Naive thymus-derived CD4-positive, alpha-beta T cell (primary cell): ENCODE measurements around the gene ECE2. TPM values are rescaled to one million over a fixed set of nuclear protein-coding genes. Genes with fewer than 3 reads are reported as not detected.

Experiments used
- ATAC-seq: fragments of 150-1000 bp; cut with Tn5 transposase; 2 replicates; pipeline ENCODE4 v1.10.0; 2021; ENCODE audit warnings: mild to moderate bottlenecking, moderate library complexity
- CTCF ChIA-PET: fragments of 350-600 bp; sonication (Branson Sonifier 250); formaldehyde crosslinking; loops from one replicate; lab custom pipeline; 2021; ENCODE audit warnings: antibody characterized with exemption; lab: Charles Lee
- POLR2A ChIA-PET: fragments of 350-600 bp; sonication (Branson Sonifier 250); formaldehyde crosslinking; loops from one replicate; lab custom pipeline; 2021; ENCODE audit warnings: antibody characterized with exemption, inconsistent platforms; lab: Charles Lee
- DNase-seq, 9 donors: peaks; one replicate each; pipeline versions ENCODE4 v3.0.0 to v3.0.0-alpha.2; 2020 to 2022; ENCODE audit warnings: mixed read lengths in 1 of 9
- H3K27ac ChIP-seq: one replicate; pipeline ENCODE4 v1.7.0; 2013; ENCODE audit warnings: mild to moderate bottlenecking, low read depth, low read length, moderate library complexity
- H3K27me3 ChIP-seq, 2 donors: one replicate each; pipeline ENCODE4 v1.7.0; 2013; ENCODE audit warnings: low read length in 2 of 2, mild to moderate bottlenecking in 2 of 2, moderate library complexity in 2 of 2; ENCODE audit not compliant: control insufficient read depth in 2 of 2, insufficient read depth in 2 of 2
- H3K36me3 ChIP-seq, 3 experiments: 1 replicate in 2 of 3; 2 replicates in 1 of 3; pipeline ENCODE4 v1.7.0; 2013; ENCODE audit warnings: low read length in 3 of 3, mild to moderate bottlenecking in 3 of 3, moderate library complexity in 1 of 3; ENCODE audit not compliant: insufficient read depth in 3 of 3, control insufficient read depth in 2 of 3
- H3K4me1 ChIP-seq, 2 donors: one replicate each; pipeline ENCODE4 v1.7.0; 2013; ENCODE audit warnings: low read length in 2 of 2, mild to moderate bottlenecking in 2 of 2, moderate library complexity in 1 of 2; ENCODE audit not compliant: control insufficient read depth in 2 of 2, insufficient read depth in 2 of 2
- H3K4me3 ChIP-seq: 2 replicates; pipeline ENCODE4 v1.7.0; 2013; ENCODE audit warnings: mild to moderate bottlenecking, low read length
- H3K9me3 ChIP-seq, 3 experiments: 1 replicate in 2 of 3; 2 replicates in 1 of 3; pipeline ENCODE4 v1.7.0; 2013; ENCODE audit warnings: low read length in 3 of 3; ENCODE audit not compliant: control insufficient read depth in 2 of 3
- H3K27ac Mint-ChIP-seq, 9 donors: one replicate each; pipeline ENCODE4 v1.8.0; 2020 to 2022; ENCODE audit warnings: mixed read lengths in 9 of 9, mild to moderate bottlenecking in 8 of 9, moderate library complexity in 5 of 9, inconsistent platforms in 2 of 9
- H3K27me3 Mint-ChIP-seq, 5 donors: one replicate each; pipeline ENCODE4 v1.8.0; 2021 to 2022; ENCODE audit warnings: mixed read lengths in 5 of 5, mild to moderate bottlenecking in 1 of 5
- H3K36me3 Mint-ChIP-seq, 5 donors: one replicate each; pipeline ENCODE4 v1.8.0; 2020 to 2022; ENCODE audit warnings: mixed read lengths in 5 of 5, mild to moderate bottlenecking in 3 of 5, inconsistent platforms in 1 of 5
- H3K4me1 Mint-ChIP-seq, 7 donors: one replicate each; pipeline ENCODE4 v1.8.0; 2020 to 2022; ENCODE audit warnings: mixed read lengths in 7 of 7, mild to moderate bottlenecking in 3 of 7, inconsistent platforms in 1 of 7
- H3K4me3 Mint-ChIP-seq, 10 donors: one replicate each; pipeline ENCODE4 v1.8.0; 2020 to 2022; ENCODE audit warnings: mild to moderate bottlenecking in 10 of 10, mixed read lengths in 10 of 10, moderate library complexity in 6 of 10, inconsistent platforms in 2 of 10
- H3K9me3 Mint-ChIP-seq, 11 donors: one replicate each; pipeline ENCODE4 v1.8.0; 2020 to 2022; ENCODE audit warnings: mixed read lengths in 11 of 11, mild to moderate bottlenecking in 4 of 11, inconsistent platforms in 1 of 11, moderate library complexity in 1 of 11
- intact Hi-C, 2 donors: fragments of 100-400 bp; cut with micrococcal nuclease; formaldehyde crosslinking; loops; one replicate each; pipeline ENCODE4 v1.15.1; 2023
- polyA plus RNA-seq, 2 donors: library from polyadenylated mRNA; unstranded; fragments of 300-500 nt; fragmentation: Illumina TruSeq; gene quantifications; one replicate each; pipeline ENCODE4 v1.2.3, GENCODE V29; 2021
- total RNA-seq, 6 experiments: library from RNA in 5 of 6; stranded (reverse) in 5 of 6; gene quantifications; 1 replicate in 5 of 6; 2 replicates in 1 of 6; pipeline ENCODE4 v1.2.3 and lab custom pipeline; 2021 to 2026

The ECE2 gene
- total and polyA plus RNA-seq, 7 experiments from 2014 or later: not detected

GRCh38 chr3:184236033-184236410, 39.8 kb upstream of the ECE2 start:
- DNase-seq: no peak
- POLR2A ChIA-PET: no interaction called here
- Mint-ChIP-seq H3K27ac (no peak overlapping the region), H3K4me3 (no peak overlapping the region), H3K4me1 (peaks cover 4 to 8% (median 6%) of the 10 kb centered on the region in 7 donors), H3K9me3 (peaks cover 0 to 2% (median 0%) of the 10 kb centered on the region in 11 donors), H3K36me3 (no peaks in the 10 kb centered on the region), H3K27me3 (peaks cover 20 to 26% (median 21%) of the 10 kb centered on the region in 5 donors)
- ATAC-seq: no peak
- Histone ChIP-seq H3K4me1 (no peaks in the 10 kb centered on the region), H3K27me3 (peaks cover 4 to 6% of the 10 kb centered on the region in 2 donors), H3K27ac (no peak overlapping the region), H3K9me3 (no peaks in the 10 kb centered on the region), H3K4me3 (no peak overlapping the region), H3K36me3 (no peaks in the 10 kb centered on the region)
- intact Hi-C loops: no loop called here
- CTCF ChIA-PET: no interaction called here

GRCh38 chr3:184236636-184237035, 39.2 kb upstream of the ECE2 start:
- DNase-seq (no peak), ATAC-seq (no peak)
- CTCF ChIA-PET: no interaction called here
- no peak overlapping the region for H3K27ac Mint-ChIP-seq
- intact Hi-C loops: no loop called here
- POLR2A ChIA-PET: no interaction called here
- H3K27me3 ChIP-seq: no peaks in the 10 kb centered on the region
- H3K4me1 ChIP-seq: no peaks in the 10 kb centered on the region
- no peaks in the 10 kb centered on the region for H3K9me3 ChIP-seq
- no peaks in the 10 kb centered on the region for H3K36me3 Mint-ChIP-seq
- peaks cover 14 to 20% (median 15%) of the 10 kb centered on the region in 5 donors for H3K27me3 Mint-ChIP-seq
- no peak overlapping the region for H3K4me3 ChIP-seq
- H3K9me3 Mint-ChIP-seq: peaks cover 0 to 2% (median 0%) of the 10 kb centered on the region in 11 donors
- H3K4me1 Mint-ChIP-seq: peaks cover 0 to 2% (median 0%) of the 10 kb centered on the region in 7 donors
- H3K36me3 ChIP-seq: peaks cover 0 to 2% (median 0%) of the 10 kb centered on the region in 3 experiments
- no peak overlapping the region for H3K27ac ChIP-seq
- H3K4me3 Mint-ChIP-seq: no peak overlapping the region

GRCh38 chr3:184237211-184237610, 38.6 kb upstream of the ECE2 start:
- Mint-ChIP-seq H3K9me3 (peaks cover 0 to 2% (median 0%) of the 10 kb centered on the region in 11 donors), H3K27ac (no peak overlapping the region), H3K4me3 (no peak overlapping the region), H3K4me1 (peaks cover 0 to 2% (median 0%) of the 10 kb centered on the region in 7 donors), H3K27me3 (peaks cover 9 to 14% (median 9%) of the 10 kb centered on the region in 5 donors), H3K36me3 (peaks cover 0 to 1% (median 0%) of the 10 kb centered on the region in 5 donors)
- ChIA-PET POLR2A (no interaction called here), CTCF (interaction anchor here (0.6 to 0.7 kb wide), 2 partner anchors 100 to 334 kb away, joined by 3 read pairs; no protein-coding TSS in a partner anchor)
- intact Hi-C loops: no loop called here
- Histone ChIP-seq H3K9me3 (no peaks in the 10 kb centered on the region), H3K4me1 (no peaks in the 10 kb centered on the region), H3K4me3 (no peak overlapping the region), H3K27me3 (no peaks in the 10 kb centered on the region), H3K27ac (no peak overlapping the region), H3K36me3 (peaks cover 0 to 8% (median 1%) of the 10 kb centered on the region in 3 experiments)
- no peak for DNase-seq
- ATAC-seq: no peak

GRCh38 chr3:184237807-184238206, 38.0 kb upstream of the ECE2 start:
- H3K4me1 Mint-ChIP-seq: peaks cover 0 to 2% (median 0%) of the 10 kb centered on the region in 7 donors
- ChIA-PET CTCF (interaction anchor here (0.6 to 1.1 kb wide), 3 partner anchors 10 to 99 kb away, joined by 3 to 4 read pairs (median 3); no protein-coding TSS in a partner anchor), POLR2A (no interaction called here)
- no peaks in the 10 kb centered on the region for H3K9me3 ChIP-seq
- H3K4me3 Mint-ChIP-seq: no peak overlapping the region
- intact Hi-C loops: no loop called here
- peaks cover 0 to 14% (median 3%) of the 10 kb centered on the region in 3 experiments for H3K36me3 ChIP-seq
- no peak overlapping the region for H3K27ac Mint-ChIP-seq
- H3K4me3 ChIP-seq: no peak overlapping the region
- ATAC-seq: no peak
- DNase-seq: no peak
- H3K27me3 Mint-ChIP-seq: peaks cover 3 to 8% (median 3%) of the 10 kb centered on the region in 5 donors
- no peak overlapping the region for H3K27ac ChIP-seq
- H3K27me3 ChIP-seq: no peaks in the 10 kb centered on the region
- peaks cover 0 to 7% (median 2%) of the 10 kb centered on the region in 5 donors for H3K36me3 Mint-ChIP-seq
- peaks cover 0 to 2% (median 0%) of the 10 kb centered on the region in 11 donors for H3K9me3 Mint-ChIP-seq
- no peaks in the 10 kb centered on the region for H3K4me1 ChIP-seq

GRCh38 chr3:184238246-184238818, 37.5 kb upstream of the ECE2 start:
- Mint-ChIP-seq H3K9me3 (peaks cover 0 to 2% (median 0%) of the 10 kb centered on the region in 11 donors), H3K4me3 (no peak overlapping the region), H3K27me3 (peaks cover 0 to 5% (median 0%) of the 10 kb centered on the region in 5 donors), H3K4me1 (peaks cover 0 to 2% (median 0%) of the 10 kb centered on the region in 7 donors), H3K27ac (no peak overlapping the region), H3K36me3 (peaks cover 0 to 12% (median 6%) of the 10 kb centered on the region in 5 donors)
- peaks cover 0 to 19% (median 3%) of the 10 kb centered on the region in 3 experiments for H3K36me3 ChIP-seq
- H3K27ac ChIP-seq: no peak overlapping the region
- no peak for ATAC-seq
- CTCF ChIA-PET: interaction anchor here (0.6 to 1.1 kb wide), 3 partner anchors 10 to 65 kb away, joined by 3 to 4 read pairs (median 4); no protein-coding TSS in a partner anchor
- no peaks in the 10 kb centered on the region for H3K9me3 ChIP-seq
- DNase-seq: no peak
- no peaks in the 10 kb centered on the region for H3K27me3 ChIP-seq
- H3K4me1 ChIP-seq: no peaks in the 10 kb centered on the region
- no peak overlapping the region for H3K4me3 ChIP-seq
- POLR2A ChIA-PET: no interaction called here
- intact Hi-C loops: no loop called here

GRCh38 chr3:184239221-184239620, 36.6 kb upstream of the ECE2 start:
- ATAC-seq (no peak), DNase-seq (no peak)
- no peaks in the 10 kb centered on the region for H3K9me3 ChIP-seq
- ChIA-PET POLR2A (interaction anchor here (1.1 kb wide), 1 partner anchor 12 kb away, joined by 3 read pairs; no protein-coding TSS in a partner anchor), CTCF (interaction anchor here (0.9 kb wide), 1 partner anchor 13 kb away, joined by 4 read pairs; no protein-coding TSS in a partner anchor)
- H3K4me3 ChIP-seq: no peak overlapping the region
- no peaks in the 10 kb centered on the region for H3K4me1 ChIP-seq
- Mint-ChIP-seq H3K27me3 (peaks cover 0 to 1% (median 0%) of the 10 kb centered on the region in 5 donors), H3K4me1 (peaks cover 0 to 4% (median 0%) of the 10 kb centered on the region in 7 donors), H3K4me3 (no peak overlapping the region), H3K36me3 (peaks cover 0 to 20% (median 8%) of the 10 kb centered on the region in 5 donors), H3K9me3 (peaks cover 0 to 2% (median 0%) of the 10 kb centered on the region in 11 donors), H3K27ac (no peak overlapping the region)
- H3K27me3 ChIP-seq: no peaks in the 10 kb centered on the region
- intact Hi-C loops: no loop called here
- no peak overlapping the region for H3K27ac ChIP-seq
- peaks cover 0 to 28% (median 9%) of the 10 kb centered on the region in 3 experiments for H3K36me3 ChIP-seq
